Ovary (tissue), 9 donors: ENCODE results near the gene CYS1. TPM values are rescaled to one million over a fixed set of nuclear protein-coding genes. Genes with fewer than 3 reads are reported as not detected.

Source experiments
- DNase-seq, 5 donors: peaks; one replicate each; pipeline ENCODE4 v3.0.0-alpha.2; 2019 to 2020
- H3K27ac ChIP-seq, 2 donors: fragments of 200-600 bp; one replicate each; pipeline versions ENCODE4 v1.5.1 to v1.8.0; 2019 to 2022
- H3K27me3 ChIP-seq: fragments of 200-600 bp; one replicate; pipeline ENCODE4 v1.8.0; 2022
- H3K36me3 ChIP-seq: fragments of 200-600 bp; sonication (generic); one replicate; pipeline ENCODE4 v1.5.1; 2019
- H3K4me1 ChIP-seq: one replicate; pipeline ENCODE4 v1.8.1; 2013; ENCODE audit warnings: mild to moderate bottlenecking, moderate library complexity; ENCODE audit not compliant: insufficient read depth
- H3K4me3 ChIP-seq: fragments of 200-600 bp; sonication (generic); one replicate; pipeline ENCODE4 v1.5.1; 2017
- H3K9me3 ChIP-seq, 2 donors: fragments of 200-600 bp in 1 of 2; sonication (generic) in 1 of 2; one replicate each; pipeline versions ENCODE4 v1.5.1 to v1.8.1; 2013 to 2019; ENCODE audit warnings: mild to moderate bottlenecking in 1 of 2, moderate library complexity in 1 of 2
- EP300 ChIP-seq: sonication (generic); formaldehyde crosslinking; IDR thresholded peaks from one replicate; pipeline ENCODE4 v1.6.1; 2017; ENCODE audit warnings: antibody characterized with exemption
- POLR2A ChIP-seq: fragments of 450-650 bp; IDR thresholded peaks from one replicate; pipeline ENCODE4 v1.6.1; 2017; ENCODE audit warnings: antibody characterized with exemption, mild to moderate bottlenecking, moderate library complexity
- WGBS, 3 donors: extraction: QIAGEN DNeasy Blood & Tissue Kit in 1 of 3; methylation state at CpG; one replicate each; pipeline versions ENCODE4 v1.1.5 to v1.1.7; 2013 to 2017; 5-methylcytosine and 5-hydroxymethylcytosine counted together
- intact Hi-C, 4 donors: fragments of 100-400 bp; cut with DNase I; formaldehyde crosslinking; loops; one replicate each; pipeline versions ENCODE4 v1.11.0 to v1.15.1; 2022 to 2023
- polyA plus RNA-seq, 2 donors: library from polyadenylated mRNA; stranded (reverse); fragments of 200-250 nt in 1 of 2; fragments of 350-450 nt in 1 of 2; fragmentation: Illumina TruSeq in 1 of 2; extraction: RNeasy Lipid Tissue Mini Kit (QIAGEN cat#74804) in 1 of 2; gene quantifications; one replicate each; pipeline ENCODE4 v1.2.3, GENCODE V29; 2013 to 2014
- total RNA-seq, 7 donors: library from RNA; depleted of rRNA in 2 of 7; stranded (reverse); fragments of >200 nt in 2 of 7; fragmentation: NEBNext Ultra II Directional in 3 of 7; extraction: Animal tissue kit (Norgen Biotek cat#: 25700) in 3 of 7; gene quantifications; one replicate each; pipeline versions ENCODE4 v1.1.0 to v1.2.4, GENCODE V29; 2016 to 2023
- TF ChIP-seq, protein P1 (sequence below), 3 donors: fragments of 450-650 bp in 2 of 3; fragments of 200-600 bp in 1 of 3; IDR thresholded peaks; one replicate each; pipeline versions ENCODE4 v1.5.1 to v1.8.0; 2016 to 2022; ENCODE audit warnings: antibody characterized with exemption in 3 of 3, mild to moderate bottlenecking in 1 of 3
- donor health status: DM: no; HTN: no; CAD: no; lungs with moderate emphysema.
- donor health status: DM: no; HTN: no; CAD: no.
- donor health status: Bipolar disorder and iron deficiency.
- donor health status: DM: yes; HTN: yes; CAD: no.
- donor health status: DM: no; HTN: no; CAD: no.
- donor health status: DM: yes; HTN: yes; CAD: no.

The CYS1 gene
- total and polyA plus RNA-seq, 9 donors: 5.9 to 21.5 (median 12.0) TPM

DNA sequence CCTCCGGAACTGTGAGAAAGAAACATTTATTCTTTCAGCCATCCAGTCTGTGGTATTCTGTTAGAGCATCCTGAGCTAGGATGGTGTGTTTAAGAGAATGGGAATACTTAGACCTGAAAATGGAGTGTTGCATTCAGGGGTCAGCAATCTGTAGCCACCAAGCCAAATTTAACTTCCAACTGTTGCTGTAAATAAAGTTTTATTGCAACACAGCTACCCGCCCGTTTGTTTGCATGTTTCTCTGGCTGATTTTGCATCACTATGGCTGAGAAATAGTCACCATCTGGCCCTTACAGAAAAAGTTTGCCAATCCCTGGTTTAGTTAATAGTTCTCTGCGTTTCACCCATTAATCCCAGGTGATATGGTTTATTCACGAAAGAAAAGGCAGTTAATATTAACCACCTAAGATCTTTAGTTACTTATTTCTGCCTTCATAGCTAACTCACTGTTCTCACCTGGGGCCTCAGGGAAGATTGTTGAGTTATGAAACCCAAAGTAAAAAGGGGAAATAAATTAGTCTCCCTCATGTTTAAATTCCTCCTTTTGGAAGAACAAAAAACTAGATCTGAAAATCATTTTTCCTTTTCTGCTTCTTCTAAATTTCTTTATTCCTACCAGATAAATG is 9.5 kb upstream of the CYS1 start:
- Histone ChIP-seq H3K4me3 (no peak overlapping the region), H3K36me3 (no peaks in the 10 kb centered on the region), H3K4me1 (peaks cover 5% of the 10 kb centered on the region), H3K27me3 (no peaks in the 10 kb centered on the region), H3K9me3 (no peaks in the 10 kb centered on the region), H3K27ac (no peak overlapping the region)
- no peak for DNase-seq
- TF ChIP-seq, protein P1, sequence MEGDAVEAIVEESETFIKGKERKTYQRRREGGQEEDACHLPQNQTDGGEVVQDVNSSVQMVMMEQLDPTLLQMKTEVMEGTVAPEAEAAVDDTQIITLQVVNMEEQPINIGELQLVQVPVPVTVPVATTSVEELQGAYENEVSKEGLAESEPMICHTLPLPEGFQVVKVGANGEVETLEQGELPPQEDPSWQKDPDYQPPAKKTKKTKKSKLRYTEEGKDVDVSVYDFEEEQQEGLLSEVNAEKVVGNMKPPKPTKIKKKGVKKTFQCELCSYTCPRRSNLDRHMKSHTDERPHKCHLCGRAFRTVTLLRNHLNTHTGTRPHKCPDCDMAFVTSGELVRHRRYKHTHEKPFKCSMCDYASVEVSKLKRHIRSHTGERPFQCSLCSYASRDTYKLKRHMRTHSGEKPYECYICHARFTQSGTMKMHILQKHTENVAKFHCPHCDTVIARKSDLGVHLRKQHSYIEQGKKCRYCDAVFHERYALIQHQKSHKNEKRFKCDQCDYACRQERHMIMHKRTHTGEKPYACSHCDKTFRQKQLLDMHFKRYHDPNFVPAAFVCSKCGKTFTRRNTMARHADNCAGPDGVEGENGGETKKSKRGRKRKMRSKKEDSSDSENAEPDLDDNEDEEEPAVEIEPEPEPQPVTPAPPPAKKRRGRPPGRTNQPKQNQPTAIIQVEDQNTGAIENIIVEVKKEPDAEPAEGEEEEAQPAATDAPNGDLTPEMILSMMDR (IDR thresholded peaks at IDR 0.05): no peak
- TF ChIP-seq POLR2A (no peak), EP300 (no peak)
- WGBS, 3 donors: 55 to 59% (median 56%) methylated on average over 5 of the region's 5 CpGs
- intact Hi-C loops: loop anchor here in 1 of 4 donors (10.0 kb wide), 1 partner anchor 275 kb away; no protein-coding TSS in a partner anchor

DNA sequence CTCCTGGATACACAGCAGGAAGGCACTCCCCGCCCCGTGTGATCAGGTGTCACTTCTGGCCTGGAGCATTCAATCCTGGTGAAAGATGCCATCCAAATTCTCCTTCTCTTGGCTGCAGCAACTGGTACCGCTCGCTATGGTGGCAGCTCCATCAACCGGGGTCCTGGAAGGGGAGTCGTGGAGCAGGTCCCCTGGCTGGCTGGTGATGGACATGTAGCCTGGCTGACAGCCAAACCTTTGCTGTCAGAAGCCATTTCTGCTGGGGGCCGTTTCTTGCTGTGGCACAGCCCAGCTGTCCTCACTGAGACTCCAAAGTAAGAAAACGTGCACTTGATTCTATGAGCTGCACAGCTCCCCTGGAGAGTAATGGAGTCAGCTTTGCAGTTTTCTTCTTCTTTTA is 7.1 kb upstream of the CYS1 start:
- no peak for TF ChIP-seq POLR2A
- no peak for TF ChIP-seq EP300
- TF ChIP-seq, protein P1 (IDR thresholded peaks at IDR 0.05): no peak
- no peak for DNase-seq
- H3K36me3 ChIP-seq: no peaks in the 10 kb centered on the region
- intact Hi-C loops: no loop called here
- H3K27me3 ChIP-seq: no peaks in the 10 kb centered on the region
- 74 to 76% (median 76%) methylated on average over 8 of the region's 8 CpGs for WGBS, 3 donors
- H3K4me1 ChIP-seq: peaks cover 7% of the 10 kb centered on the region
- H3K9me3 ChIP-seq: no peaks in the 10 kb centered on the region
- no peak overlapping the region for H3K27ac ChIP-seq
- H3K4me3 ChIP-seq: no peak overlapping the region

DNA sequence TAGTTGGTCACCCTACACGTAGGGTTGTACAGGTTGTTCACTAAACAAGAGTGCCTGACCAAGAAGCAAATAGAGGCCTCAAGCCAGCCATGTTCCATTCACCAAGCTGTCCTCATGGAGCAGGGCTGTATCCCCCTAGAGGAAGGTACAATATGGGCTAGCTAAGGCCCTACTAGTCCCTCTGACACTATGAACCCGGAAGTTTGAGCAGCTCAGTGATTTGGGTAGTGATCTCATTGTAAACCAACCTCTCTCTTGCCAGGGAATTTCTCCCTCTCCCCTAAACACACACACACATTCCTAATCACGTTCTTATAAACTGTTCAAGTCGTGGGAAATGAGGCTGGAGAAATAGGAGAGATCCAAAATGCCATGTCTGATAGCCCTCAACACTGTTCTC is 6.7 kb upstream of the CYS1 start:
- no peak for DNase-seq
- no peaks in the 10 kb centered on the region for H3K9me3 ChIP-seq
- TF ChIP-seq EP300 (no peak), POLR2A (no peak)
- TF ChIP-seq, protein P1 (IDR thresholded peaks at IDR 0.05): no peak
- H3K4me1 ChIP-seq: peaks cover 7% of the 10 kb centered on the region
- WGBS, 3 donors: 62 to 65% (median 64%) methylated on average over 4 of the region's 4 CpGs
- intact Hi-C loops: no loop called here
- no peaks in the 10 kb centered on the region for H3K27me3 ChIP-seq
- H3K36me3 ChIP-seq: no peaks in the 10 kb centered on the region
- H3K4me3 ChIP-seq: no peak overlapping the region
- H3K27ac ChIP-seq: no peak overlapping the region

DNA sequence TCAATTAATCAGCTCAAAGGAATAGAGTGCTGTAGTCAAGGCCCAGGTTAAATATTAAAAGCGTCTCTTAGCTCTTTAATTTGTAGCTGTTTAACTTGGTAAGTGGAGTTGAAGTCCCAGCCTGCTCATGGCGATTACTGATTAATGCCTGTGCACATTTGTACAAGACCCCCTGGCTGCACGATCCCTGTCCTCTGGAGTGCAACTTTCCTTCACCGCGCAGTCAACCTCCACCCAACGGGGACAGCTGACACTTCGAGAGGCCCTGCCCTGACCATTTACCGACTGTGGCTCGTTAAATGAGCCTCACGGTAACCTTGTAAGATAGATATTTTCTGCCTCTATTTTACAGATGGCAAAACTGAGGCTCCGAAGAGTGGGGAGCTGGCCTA is 5.5 kb upstream of the CYS1 start:
- H3K4me3 ChIP-seq: no peak overlapping the region
- WGBS, 3 donors: 93 to 94% (median 93%) methylated on average over 11 of the region's 11 CpGs
- no peak overlapping the region for H3K27ac ChIP-seq

More for the DNA sequence above, 5.5 kb upstream of the CYS1 start:
- peaks cover 1% of the 10 kb centered on the region for H3K4me1 ChIP-seq
- H3K27me3 ChIP-seq: no peaks in the 10 kb centered on the region
- H3K9me3 ChIP-seq: no peaks in the 10 kb centered on the region
- DNase-seq: no peak
- TF ChIP-seq EP300: no peak
- TF ChIP-seq, protein P1 (IDR thresholded peaks at IDR 0.05): no peak
- TF ChIP-seq POLR2A: no peak
- intact Hi-C loops: no loop called here
- no peaks in the 10 kb centered on the region for H3K36me3 ChIP-seq
